ENCODE data around the gene GALNT1. TPM values are rescaled to one million over a fixed set of nuclear protein-coding genes. Genes with fewer than 3 reads are reported as not detected.
"Not testable (repeated sequence)": the region's sequence is repeated elsewhere in the genome, so short reads cannot be mapped to it uniquely, and the experiment has no call there.

The GALNT1 gene
- total and polyA plus RNA-seq, 8 donors, result 11.2 to 83.9 (median 13.8) TPM

DNA sequence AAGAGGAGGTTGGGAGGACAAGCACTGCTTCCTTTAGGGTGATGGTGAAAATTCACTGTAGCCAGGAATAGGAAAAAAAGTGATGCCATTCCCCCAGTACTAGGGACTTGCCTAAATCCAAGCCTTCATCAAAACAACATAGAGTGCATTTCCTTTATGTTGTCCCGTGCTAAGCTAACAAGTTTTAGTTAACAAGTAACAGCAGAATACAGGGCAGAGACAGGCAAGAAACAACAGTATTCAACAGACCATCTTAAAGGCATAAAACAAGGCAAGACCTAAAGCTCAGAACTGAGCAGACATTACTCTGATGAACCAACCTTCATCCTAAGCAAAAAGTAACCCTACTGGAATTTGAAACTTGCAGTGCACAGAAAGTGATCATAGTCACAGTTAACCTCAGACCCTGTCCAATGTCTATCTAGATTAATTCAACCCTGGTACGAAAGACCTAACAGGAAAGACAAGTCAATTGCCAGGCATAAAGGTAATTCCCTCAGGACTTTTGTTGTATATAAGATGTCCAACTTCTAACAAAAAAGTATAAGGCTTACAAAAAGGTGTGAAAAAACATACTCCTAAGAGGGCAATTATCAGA lies 34.4 kb upstream of the GALNT1 start:
- H3K4me3 ChIP-seq, result no peak overlapping the region
- no peak for DNase-seq
- H3K27me3 ChIP-seq, result no peaks in the 10 kb centered on the region
- H3K9me3 ChIP-seq, result no peaks in the 10 kb centered on the region
- no peak overlapping the region for H3K27ac ChIP-seq
- no peaks in the 10 kb centered on the region for H3K36me3 ChIP-seq
- TF ChIP-seq EP300 (IDR thresholded peaks at IDR 0.05) (no peak), POLR2AphosphoS5 (IDR thresholded peaks at IDR 0.05) (no peak), POLR2A (IDR thresholded peaks at IDR 0.05) (no peak)
- TF ChIP-seq, protein P1, sequence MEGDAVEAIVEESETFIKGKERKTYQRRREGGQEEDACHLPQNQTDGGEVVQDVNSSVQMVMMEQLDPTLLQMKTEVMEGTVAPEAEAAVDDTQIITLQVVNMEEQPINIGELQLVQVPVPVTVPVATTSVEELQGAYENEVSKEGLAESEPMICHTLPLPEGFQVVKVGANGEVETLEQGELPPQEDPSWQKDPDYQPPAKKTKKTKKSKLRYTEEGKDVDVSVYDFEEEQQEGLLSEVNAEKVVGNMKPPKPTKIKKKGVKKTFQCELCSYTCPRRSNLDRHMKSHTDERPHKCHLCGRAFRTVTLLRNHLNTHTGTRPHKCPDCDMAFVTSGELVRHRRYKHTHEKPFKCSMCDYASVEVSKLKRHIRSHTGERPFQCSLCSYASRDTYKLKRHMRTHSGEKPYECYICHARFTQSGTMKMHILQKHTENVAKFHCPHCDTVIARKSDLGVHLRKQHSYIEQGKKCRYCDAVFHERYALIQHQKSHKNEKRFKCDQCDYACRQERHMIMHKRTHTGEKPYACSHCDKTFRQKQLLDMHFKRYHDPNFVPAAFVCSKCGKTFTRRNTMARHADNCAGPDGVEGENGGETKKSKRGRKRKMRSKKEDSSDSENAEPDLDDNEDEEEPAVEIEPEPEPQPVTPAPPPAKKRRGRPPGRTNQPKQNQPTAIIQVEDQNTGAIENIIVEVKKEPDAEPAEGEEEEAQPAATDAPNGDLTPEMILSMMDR (IDR thresholded peaks at IDR 0.05), result no peak
- intact Hi-C loops (cut with DNase I; ENCODE audit: low total_unique reads), result no loop called here
- 70 to 80% (median 74%) methylated on average over 2 of the region's 2 CpGs for WGBS, 5 donors
- H3K4me1 ChIP-seq, result no peaks in the 10 kb centered on the region

DNA sequence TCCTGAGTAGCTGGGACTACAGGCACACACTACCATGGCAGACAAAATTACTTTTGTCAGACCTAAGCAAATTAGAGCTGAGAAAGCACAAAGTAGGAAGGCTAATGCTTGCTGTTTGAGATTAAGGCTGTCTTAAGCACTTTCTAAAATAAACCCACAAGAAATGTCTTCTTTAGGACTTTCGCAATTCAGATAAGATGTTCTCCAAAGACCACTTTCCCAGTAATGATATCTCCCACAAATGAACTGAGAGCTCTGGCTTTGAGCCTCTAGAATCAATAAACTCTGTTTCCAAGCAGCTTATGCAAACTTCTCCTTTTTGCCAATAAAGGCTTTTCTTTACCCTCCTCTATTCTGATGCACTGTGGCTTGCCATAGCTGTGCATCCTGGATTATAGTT lies 32.0 kb upstream of the GALNT1 start:
- intact Hi-C loops (cut with DNase I; ENCODE audit: low total_unique reads), result no loop called here
- TF ChIP-seq EP300 (IDR thresholded peaks at IDR 0.05), result no peak
- no peak for TF ChIP-seq POLR2A (IDR thresholded peaks at IDR 0.05)
- TF ChIP-seq POLR2AphosphoS5 (IDR thresholded peaks at IDR 0.05), result no peak
- TF ChIP-seq, protein P1 (IDR thresholded peaks at IDR 0.05), result no peak
- H3K9me3 ChIP-seq, result no peaks in the 10 kb centered on the region
- no peak overlapping the region for H3K4me3 ChIP-seq
- WGBS, 5 donors, result 33 to 73% (median 52%) methylated on average over 1 of the region's 1 CpG
- no peak for DNase-seq
- H3K4me1 ChIP-seq, result no peaks in the 10 kb centered on the region
- H3K36me3 ChIP-seq, result no peaks in the 10 kb centered on the region
- no peak overlapping the region for H3K27ac ChIP-seq
- no peaks in the 10 kb centered on the region for H3K27me3 ChIP-seq

DNA sequence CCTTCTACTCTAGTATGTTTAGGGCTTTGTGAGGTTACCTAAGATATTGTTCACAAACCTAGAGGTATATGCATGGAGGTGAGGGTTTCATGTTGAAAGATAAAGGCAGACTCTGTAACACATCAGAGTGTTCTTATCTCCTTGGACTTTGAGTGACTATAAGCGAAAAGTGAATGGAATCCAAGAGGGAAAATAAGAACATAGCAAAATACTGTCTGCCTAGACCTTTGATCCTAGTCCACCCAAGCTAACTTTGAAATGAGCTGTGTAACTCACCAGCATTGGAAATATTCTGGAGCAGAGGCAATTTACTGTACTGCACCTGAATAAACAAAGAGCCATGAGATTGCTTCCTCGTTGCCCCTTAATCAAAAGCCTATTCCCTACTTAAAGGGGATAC lies 28.2 kb upstream of the GALNT1 start:
- 55 to 67% (median 59%) methylated on average over 2 of the region's 2 CpGs for WGBS, 5 donors
- no peaks in the 10 kb centered on the region for H3K4me1 ChIP-seq
- no peak overlapping the region for H3K27ac ChIP-seq
- H3K36me3 ChIP-seq, result no peaks in the 10 kb centered on the region
- no peak for DNase-seq
- H3K27me3 ChIP-seq, result no peaks in the 10 kb centered on the region
- intact Hi-C loops (cut with DNase I; ENCODE audit: low total_unique reads), result no loop called here
- no peak for TF ChIP-seq POLR2AphosphoS5 (IDR thresholded peaks at IDR 0.05)
- TF ChIP-seq, protein P1 (IDR thresholded peaks at IDR 0.05), result no peak
- TF ChIP-seq POLR2A (IDR thresholded peaks at IDR 0.05), result no peak
- TF ChIP-seq EP300 (IDR thresholded peaks at IDR 0.05), result no peak
- H3K4me3 ChIP-seq, result no peak overlapping the region
- H3K9me3 ChIP-seq, result no peaks in the 10 kb centered on the region

DNA sequence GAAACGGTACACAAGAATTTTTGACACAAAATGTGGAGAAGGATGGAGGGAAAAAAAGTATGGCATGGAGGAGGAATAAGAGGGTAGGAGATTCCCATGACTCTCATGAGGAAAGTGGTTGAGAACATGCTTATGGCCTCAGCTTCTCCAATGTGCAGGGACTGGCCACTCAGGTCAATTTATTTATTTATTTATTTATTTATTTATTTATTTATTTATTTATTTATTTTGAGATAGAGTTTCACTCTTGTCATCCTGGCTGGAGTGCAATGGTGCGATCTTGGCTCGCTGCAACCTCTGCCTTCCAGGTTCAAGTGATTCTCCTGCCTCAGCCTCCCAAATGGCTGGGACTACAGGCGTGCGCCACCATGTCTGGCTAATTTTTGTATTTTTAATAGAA lies 26.0 kb upstream of the GALNT1 start:
- H3K27me3 ChIP-seq; H3K27ac ChIP-seq; intact Hi-C loops (cut with DNase I; ENCODE audit: low total_unique reads); DNase-seq; H3K36me3 ChIP-seq; H3K4me3 ChIP-seq; H3K9me3 ChIP-seq; H3K4me1 ChIP-seq: not testable (repeated sequence)
- 92 to 98% (median 96%) methylated on average over 5 of the region's 5 CpGs for WGBS, 5 donors

DNA sequence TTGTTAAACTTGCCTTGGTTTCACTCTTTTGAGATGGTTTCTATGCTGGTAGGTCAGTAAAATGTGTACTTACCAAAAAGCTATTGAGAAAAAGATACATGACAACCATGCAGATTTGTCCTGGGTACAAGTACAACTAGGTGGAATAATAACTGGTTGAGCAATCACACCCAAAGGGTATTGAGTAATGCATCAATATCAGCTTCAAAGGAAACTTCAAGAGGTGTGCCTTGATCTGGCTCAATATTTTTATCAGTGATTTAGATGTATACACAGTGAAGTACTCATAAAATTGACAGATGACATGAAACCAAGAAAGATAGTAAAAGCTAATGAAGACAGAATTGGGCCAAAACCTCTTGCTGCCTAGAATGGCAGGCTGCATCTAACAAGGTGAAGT lies 21.7 kb upstream of the GALNT1 start:
- Histone ChIP-seq H3K27me3 (no peaks in the 10 kb centered on the region), H3K4me1 (no peaks in the 10 kb centered on the region), H3K4me3 (no peak overlapping the region), H3K36me3 (no peaks in the 10 kb centered on the region), H3K27ac (no peak overlapping the region), H3K9me3 (no peaks in the 10 kb centered on the region)
- no peak for TF ChIP-seq EP300 (IDR thresholded peaks at IDR 0.05)
- TF ChIP-seq POLR2AphosphoS5 (IDR thresholded peaks at IDR 0.05), result no peak
- TF ChIP-seq, protein P1 (IDR thresholded peaks at IDR 0.05), result no peak
- no peak for TF ChIP-seq POLR2A (IDR thresholded peaks at IDR 0.05)
- DNase-seq, result no peak
- intact Hi-C loops (cut with DNase I; ENCODE audit: low total_unique reads), result no loop called here

Measured in stomach (tissue), 9 donors.